ENCODE results near the gene NOTUM.

- TF ChIP-seq CTCF (conservative IDR thresholded peaks at IDR 0.05; ENCODE audit: low read depth, low read length) (no peak), EZH2phosphoT487 (IDR thresholded peaks at IDR 0.05; ENCODE audit: borderline replicate concordance, low read length) (no peak), EZH2 (IDR thresholded peaks at IDR 0.05; ENCODE audit: low read length, unreplicated experiment) (no peak)
Measured at GRCh38 chr17:82008941-82009405, 48.0 kb upstream of the NOTUM start.
